Limb (tissue), 2 donors: ENCODE data around the gene C16orf92.

ENCODE experiments used
- DNase-seq, 2 donors: peaks; one replicate each; pipeline ENCODE4 v3.0.0-alpha.2; 2016; ENCODE audit errors: extremely low spot score in 2 of 2

C16orf92 gene

GRCh38 chr16:29988346-29989075 is 34.5 kb upstream of the C16orf92 start:
- DNase-seq, result no peak

GRCh38 chr16:29989111-29989858 is 33.7 kb upstream of the C16orf92 start:
- no peak for DNase-seq

GRCh38 chr16:29990034-29990433 is 33.0 kb upstream of the C16orf92 start:
- no peak for DNase-seq

GRCh38 chr16:29990883-29991570 is 32.0 kb upstream of the C16orf92 start:
- DNase-seq, result no peak

GRCh38 chr16:29991571-29991904 is 31.5 kb upstream of the C16orf92 start:
- DNase-seq, result no peak

GRCh38 chr16:29992344-29992967 is 30.5 kb upstream of the C16orf92 start:
- DNase-seq, result no peak

GRCh38 chr16:29993191-29993902 is 29.7 kb upstream of the C16orf92 start:
- DNase-seq, result no peak

- DNase-seq, result no peak
Measured at GRCh38 chr16:29993903-29994599, 28.9 kb upstream of the C16orf92 start.

- no peak for DNase-seq
Measured at GRCh38 chr16:29994600-29995323, 28.2 kb upstream of the C16orf92 start.

GRCh38 chr16:29995324-29995910 is 27.6 kb upstream of the C16orf92 start, which contains the start of gene HIRIP3:
TSS of gene HIRIP3 (minus strand) at chr16:29995617. CDS start at chr16:29995605, 12 bp downstream.
- peak; percentile 86 to 92 for DNase-seq

GRCh38 chr16:29995911-29996765 is 26.9 kb upstream of the C16orf92 start, which contains the start of gene INO80E:
TSS of gene INO80E (plus strand) at chr16:29996241. CDS start at chr16:29996311, 70 bp downstream.
- peak; percentile 97 to 99 for DNase-seq

GRCh38 chr16:29996766-29997250 is 26.2 kb upstream of the C16orf92 start:
- DNase-seq, result no peak

- DNase-seq, result no peak
Measured at GRCh38 chr16:29999605-30000004, 23.4 kb upstream of the C16orf92 start.

- DNase-seq, result no peak
Measured at GRCh38 chr16:30000735-30001631, 22.0 kb upstream of the C16orf92 start.

GRCh38 chr16:30002614-30003346 is 20.2 kb upstream of the C16orf92 start:
- no peak for DNase-seq

- no peak for DNase-seq
Measured at GRCh38 chr16:30003670-30004423, 19.2 kb upstream of the C16orf92 start.
